HG03354 (cell line): ENCODE results near the gene TMEM120A.
A peak's percentile ranks its signal among the peaks of the same experiment; 100 is the strongest.
"Not testable (repeated sequence)": the region's sequence is repeated elsewhere in the genome, so short reads cannot be mapped to it uniquely, and the experiment has no call there.

Experiments
- ATAC-seq: cut with Tn5 transposase; IDR thresholded peaks from one replicate; pipeline ENCODE4 v1.9.1; 2021; ENCODE audit warnings: mild to moderate bottlenecking; ENCODE audit not compliant: unreplicated experiment, poor library complexity, severe bottlenecking

TMEM120A gene

DNA sequence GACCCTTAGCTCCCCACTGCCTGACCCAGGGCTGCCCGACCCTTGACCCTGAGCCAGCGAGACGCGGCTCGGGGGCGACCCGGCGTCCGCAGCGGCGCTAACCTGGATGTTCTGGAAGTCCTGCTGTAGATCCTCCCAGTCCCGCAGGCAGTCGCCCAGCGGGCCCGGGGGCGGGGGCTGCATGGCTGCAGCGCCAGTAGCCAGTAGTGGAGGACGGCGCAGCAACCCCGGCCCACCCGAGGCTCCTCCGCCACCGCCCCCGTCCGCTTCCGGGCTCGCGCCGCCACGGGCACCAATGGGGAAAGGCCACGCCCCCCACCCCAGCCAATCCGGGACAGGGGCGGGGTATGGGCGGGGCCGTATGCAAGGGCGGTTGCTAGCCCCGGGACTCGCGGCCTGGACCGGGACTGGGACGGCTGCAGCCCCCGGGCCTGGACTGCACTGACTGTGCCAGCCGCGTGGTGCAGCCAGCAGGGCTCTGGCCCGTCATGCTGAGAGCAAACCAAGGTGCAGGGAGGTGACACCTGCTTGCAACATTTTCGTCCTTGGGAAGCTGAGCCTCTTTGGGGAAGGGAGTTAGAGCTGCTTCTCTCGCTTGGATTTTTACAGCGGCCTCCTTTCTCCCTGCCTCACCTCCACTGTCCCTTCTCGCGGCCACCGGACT, at the start of gene TMEM120A:
TMEM120A (minus strand) TSS at position 208 of the 664 bp plus-strand sequence; CDS start at position 183, 25 bp downstream.
- ATAC-seq: peak; percentile 95

DNA sequence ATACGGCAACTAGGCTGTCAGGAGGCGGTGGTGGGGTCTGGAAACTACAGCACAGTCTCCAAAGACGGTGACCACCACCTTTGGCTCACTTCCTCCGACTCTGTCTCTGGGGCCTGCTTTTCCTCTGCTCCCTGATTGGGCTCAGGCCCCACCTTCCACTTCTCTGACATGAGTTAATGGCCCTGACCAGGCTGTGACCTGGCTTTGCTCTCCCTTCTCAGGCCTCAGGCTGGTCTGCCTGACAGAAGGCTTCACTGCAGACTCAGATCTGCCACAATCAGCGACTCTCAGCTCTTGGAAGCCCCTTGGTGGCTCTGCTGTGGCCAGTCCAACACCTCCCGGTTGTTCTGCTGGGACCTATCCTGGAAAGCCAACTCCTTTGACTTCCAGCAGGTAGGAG, 45.7 kb upstream of the TMEM120A start:
- no peak for ATAC-seq

DNA sequence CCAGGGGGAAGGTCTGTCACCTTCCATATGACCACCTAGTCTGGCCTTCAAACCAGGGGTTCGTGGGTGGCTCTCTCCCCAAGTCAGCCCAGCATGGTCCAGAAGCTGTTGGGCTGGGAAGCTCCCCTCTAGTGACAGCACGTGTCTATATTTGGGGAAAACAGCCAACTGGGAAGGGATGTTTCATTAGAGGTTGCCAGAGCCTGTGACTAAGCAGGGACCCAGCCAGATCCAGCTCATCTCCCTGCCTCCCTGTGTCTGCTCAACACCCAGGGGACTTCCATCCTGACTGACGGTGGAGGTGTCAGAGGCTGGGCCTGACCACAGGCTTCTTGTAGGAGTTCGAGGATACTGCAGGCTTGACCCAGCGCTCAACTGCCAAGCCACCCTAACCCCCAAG, 42.9 kb upstream of the TMEM120A start:
- no peak for ATAC-seq

DNA sequence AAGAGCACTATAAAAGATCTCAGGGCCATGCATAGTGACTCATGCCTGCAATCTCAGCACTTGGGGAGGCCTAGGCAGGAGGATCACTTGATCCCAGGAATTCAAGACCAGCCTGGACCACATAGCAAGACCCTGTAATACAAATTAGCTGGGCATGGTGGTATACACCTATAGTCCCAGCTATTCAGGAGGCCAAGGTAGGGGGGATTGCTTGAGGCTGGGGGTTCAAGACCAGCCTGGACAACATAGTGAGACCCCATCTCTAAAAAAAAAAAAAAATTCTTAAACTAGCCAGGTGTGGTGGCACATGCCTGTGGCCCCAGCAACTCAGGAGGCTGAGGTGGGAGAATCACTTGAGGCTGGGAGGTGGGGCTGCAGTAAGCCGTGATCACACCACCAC, 37.6 kb upstream of the TMEM120A start:
- no peak for ATAC-seq

- ATAC-seq: not testable (repeated sequence)
These were observed 35.3 kb upstream of the TMEM120A start for GRCh38 chr7:76029682-76030081.

GRCh38 chr7:76023002-76023401, 28.6 kb upstream of the TMEM120A start:
- no peak for ATAC-seq

DNA sequence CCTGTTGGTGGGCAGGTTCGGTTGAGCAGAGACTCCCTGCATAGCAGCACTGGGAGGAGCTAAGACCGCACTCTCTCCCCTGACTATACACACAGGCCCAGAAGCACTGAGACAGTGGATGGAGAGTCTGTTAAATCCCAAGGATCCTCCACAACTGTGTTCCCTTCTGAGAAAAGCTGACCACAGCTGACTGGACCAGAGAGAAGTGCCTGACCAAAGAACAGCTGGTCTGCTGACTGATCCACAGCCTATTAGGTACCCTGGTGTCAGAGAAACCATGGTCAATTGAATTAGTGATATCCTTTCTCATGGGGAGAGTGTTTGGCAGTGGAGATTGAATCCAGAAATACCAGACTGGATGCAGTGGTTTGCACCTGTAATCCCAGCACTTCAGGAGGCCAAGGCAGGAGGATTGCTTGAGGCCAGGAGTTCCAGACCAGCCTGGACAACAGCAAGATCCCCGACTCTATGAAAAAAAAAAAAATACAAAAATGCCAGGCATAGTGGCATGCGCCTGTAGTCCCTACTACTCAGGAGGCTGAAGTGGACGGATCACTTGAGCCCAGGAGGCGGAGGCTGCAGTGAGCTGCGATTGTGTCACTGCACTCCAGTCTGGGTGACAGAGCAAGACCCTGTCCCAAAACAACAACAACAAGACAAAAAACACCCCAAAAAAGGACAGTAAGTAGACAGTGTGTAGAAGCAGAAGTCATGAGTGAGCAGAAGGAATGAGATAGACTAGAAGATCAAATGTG, 27.8 kb upstream of the TMEM120A start:
- ATAC-seq: no peak

DNA sequence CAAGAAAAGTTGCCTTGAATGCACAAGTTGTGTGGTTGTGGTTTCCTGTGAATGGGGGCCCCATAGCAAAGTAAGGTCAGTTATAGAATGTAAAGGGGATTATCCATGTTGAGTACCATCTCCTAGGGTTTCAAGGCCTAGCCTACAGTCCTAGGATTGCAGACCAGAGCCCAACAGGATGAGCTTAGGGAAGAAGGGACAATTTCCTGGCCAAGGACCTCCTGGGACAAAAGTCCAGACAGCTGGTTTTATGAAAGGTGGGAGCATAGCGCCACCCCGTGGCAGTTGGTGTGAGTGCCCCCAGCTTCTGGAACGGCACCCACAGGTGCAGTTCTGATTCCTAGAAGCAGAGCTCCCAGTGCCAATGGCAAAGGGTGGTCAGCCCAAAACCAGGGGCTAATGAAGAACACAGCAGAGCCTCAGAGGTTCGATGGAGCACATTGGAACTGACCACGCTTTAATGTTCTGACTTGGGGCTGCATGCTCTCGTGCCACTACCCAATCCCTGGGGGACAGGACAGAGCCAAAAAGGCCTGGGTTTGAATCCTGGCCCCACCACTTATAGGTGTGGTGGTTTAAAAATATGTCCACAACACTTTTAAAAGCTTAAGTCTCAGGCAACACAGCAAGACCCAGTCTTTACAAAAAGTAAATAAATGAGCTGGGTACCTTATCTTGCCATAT, 25.8 kb upstream of the TMEM120A start:
- peak; percentile 46 for ATAC-seq

DNA sequence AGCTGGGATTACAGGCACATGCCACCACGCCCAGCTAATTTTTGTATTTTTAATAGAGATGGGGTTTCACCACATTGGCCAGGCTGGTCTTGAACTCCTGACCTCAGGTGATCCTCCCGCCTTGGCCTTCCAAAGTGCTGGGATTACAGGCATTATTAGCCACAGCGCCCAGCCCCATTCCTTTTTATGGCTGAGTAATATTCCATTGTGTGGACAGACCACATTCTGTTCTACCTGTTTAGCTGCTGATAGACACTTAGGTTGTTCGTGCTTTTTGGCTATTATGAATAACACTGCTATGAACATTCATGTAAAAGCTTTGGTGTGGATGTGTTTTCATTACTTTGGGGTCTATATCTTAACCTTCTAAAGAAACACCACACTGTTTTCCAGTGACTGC, 24.1 kb upstream of the TMEM120A start:
- ATAC-seq: not testable (repeated sequence)

DNA sequence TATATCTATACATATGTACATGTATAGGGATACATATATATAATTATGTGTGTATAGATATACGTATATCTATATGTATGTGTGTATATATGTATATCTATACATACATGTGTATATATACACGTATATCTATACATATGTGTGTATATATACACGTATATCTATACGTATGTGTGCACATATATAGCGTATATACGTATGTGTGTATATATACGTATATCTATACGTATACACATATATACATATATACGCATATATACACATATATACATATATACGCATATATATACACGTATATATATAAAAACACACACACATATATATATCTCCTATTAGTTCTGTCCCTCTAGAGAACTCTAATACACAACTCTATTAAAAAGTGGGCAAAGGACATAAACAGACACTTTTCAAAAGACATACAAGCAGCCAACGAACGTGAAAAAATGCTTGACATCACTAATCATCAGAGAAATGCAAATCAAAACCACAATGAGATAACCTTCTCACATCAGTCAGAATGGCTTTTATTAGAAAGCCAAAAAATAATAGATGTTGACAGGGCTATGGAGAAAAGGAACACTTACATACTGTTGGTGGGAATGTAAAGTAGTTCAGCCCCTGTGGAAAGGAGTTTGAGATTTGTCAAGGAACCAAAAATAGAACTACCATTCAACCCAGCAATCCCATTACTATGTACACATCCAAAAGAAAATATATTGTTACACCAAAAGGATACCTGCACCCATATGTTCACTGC, 22.0 kb upstream of the TMEM120A start:
- ATAC-seq: no peak

DNA sequence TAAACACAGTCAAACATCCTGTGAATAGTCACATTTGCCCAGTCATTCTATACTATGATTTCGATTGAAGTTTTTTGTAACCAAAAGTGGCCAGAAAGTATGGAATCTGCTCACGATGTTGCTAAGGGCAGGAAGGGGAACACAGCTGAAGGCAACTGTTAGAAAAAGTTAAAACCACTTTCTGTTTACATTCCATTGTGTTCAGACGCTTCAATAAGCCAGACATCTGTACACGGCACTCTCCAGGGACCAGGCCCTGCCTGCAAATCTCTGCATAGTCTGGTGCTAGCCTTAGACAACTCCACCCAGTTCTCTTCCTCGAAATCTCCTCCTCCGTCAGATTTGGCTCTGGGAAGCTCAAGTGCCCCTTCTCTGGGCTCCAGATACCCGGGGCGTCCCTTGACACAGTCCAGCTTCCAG, 17.1 kb upstream of the TMEM120A start:
- no peak for ATAC-seq

DNA sequence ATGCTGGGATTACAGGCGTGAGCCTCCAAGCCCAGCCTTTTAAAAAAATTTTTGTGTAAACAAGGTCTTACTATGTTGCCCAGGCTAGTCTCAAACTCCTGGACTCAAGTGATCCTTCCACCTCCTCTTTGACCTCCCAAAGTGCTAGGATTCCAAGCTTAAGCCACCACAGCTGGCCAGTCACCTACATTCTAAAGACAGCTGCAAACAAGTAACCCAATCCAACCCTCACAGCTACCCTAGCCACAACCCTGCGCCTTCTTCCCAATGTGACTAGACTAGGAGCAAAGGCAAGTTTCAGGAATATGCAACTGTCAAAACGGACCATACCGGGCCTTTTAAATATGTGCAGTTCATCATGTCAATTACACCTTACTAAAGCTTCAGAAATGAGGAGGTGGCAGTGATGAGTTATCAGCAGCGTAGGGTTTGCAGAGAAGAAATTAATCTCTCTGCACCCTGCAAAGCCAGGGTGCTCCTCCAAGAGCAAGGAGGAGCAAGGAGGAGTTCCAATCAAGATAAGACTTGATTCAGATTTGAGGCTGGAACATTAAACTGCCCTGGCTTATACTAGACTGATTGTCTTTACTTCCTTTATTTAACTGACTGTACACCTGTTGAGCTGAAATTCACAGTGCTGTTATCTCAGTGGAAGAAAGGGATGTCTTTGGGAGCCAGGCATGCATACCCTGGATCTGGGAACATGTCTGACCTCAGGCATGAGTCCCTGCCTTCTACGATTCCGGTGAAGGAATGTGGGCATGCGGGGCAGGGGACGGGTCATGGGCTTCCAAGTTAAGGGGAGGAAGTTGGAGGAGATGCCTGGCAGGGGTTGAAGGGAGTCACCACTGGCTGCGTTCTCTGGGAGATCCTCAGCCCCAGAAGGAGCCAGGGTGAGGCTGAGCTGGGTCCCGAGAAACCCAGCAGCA, 15.5 kb upstream of the TMEM120A start:
- no peak for ATAC-seq

GRCh38 chr7:76008156-76008687, 13.8 kb upstream of the TMEM120A start:
- no peak for ATAC-seq

DNA sequence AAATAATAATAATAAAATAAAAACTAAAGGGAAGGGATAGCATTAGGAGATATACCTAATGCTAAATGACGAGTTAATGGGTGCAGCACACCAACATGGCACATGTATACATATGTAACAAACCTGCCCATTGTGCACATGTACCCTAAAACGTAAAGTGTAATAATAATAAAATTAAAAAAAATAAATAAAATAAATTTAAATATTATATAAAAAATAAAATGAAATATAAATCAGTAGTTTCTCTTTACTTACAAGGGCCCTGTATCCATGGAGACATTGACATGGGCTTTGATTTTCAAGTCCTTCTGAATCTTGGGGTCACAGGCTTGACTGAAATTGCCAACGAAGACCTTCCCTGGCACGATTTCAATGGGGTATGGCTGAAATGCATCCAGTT, 10.6 kb upstream of the TMEM120A start:
- ATAC-seq: not testable (repeated sequence)

GRCh38 chr7:76003351-76003750, 9.0 kb upstream of the TMEM120A start:
- ATAC-seq: no peak

- ATAC-seq: no peak
These were observed 8.4 kb upstream of the TMEM120A start for GRCh38 chr7:76002822-76003221.

- no peak for ATAC-seq
These were observed 7.7 kb upstream of the TMEM120A start for GRCh38 chr7:76002139-76002538.

DNA sequence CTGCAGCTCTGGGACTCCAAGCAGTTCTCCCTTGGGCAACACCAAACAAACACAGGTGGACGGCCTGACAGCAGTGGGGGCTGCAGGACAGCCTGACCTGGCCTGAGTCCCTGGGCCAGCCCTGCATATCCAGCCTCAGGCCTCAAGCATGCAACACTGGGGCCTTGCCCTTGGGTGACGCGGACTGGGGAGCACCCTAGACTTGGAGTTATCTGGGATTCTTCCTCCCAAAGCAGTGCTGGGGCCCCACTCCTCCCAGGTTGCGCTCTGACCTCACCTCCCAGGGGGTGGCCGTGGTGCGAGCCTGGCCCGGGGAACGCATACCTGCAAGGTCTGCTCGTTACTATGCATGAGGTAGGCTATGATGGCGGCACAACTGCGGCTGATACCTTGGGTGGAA, 6.2 kb upstream of the TMEM120A start:
- no peak for ATAC-seq

DNA sequence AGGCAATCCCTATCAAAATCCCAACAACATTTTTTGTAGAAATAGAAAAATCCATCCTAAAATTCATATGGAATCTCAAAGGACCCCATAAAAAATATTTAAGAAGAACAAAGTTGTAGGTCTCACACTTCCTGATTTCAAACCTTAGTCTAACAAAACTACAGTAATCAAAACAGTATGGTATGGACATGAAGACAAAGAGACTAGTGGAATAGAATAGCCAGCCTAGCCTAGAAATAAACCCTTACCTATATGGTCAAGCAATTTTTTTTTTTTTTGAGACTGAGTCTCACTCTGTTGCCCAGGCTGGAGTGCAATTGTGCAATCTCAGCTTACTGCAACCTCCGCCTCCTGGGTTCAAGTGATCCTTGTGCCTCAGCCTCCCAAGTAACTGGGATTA, 3.6 kb upstream of the TMEM120A start:
- ATAC-seq: no peak
